NCI-H2107 (cell line): ENCODE measurements around the gene GSE1.

Experiments
- DNase-seq: peaks from one replicate; lab custom pipeline; 2025; lab: John Stamatoyannopoulos, UW

Gene GSE1

DNA sequence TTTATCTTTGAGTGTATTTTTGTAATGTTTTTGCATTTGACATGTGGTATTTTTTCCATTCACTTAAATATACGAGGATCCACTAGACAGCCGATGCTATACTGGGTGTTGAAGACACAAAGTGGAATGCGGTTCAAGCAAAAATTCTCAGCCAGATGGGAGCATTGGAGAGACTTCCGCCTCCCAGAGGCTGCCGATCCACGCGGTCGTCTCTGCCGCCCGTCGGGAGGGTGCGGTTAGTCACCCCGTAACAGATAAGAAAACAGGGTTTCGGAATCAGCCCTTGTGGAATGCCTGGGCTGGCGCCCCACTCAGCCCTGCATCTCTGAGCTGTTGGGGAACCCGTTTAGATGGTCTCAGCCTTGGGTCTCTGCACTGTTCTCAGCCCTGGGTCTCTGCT is 7.3 kb downstream of the GSE1 start:
- DNase-seq = no peak

DNA sequence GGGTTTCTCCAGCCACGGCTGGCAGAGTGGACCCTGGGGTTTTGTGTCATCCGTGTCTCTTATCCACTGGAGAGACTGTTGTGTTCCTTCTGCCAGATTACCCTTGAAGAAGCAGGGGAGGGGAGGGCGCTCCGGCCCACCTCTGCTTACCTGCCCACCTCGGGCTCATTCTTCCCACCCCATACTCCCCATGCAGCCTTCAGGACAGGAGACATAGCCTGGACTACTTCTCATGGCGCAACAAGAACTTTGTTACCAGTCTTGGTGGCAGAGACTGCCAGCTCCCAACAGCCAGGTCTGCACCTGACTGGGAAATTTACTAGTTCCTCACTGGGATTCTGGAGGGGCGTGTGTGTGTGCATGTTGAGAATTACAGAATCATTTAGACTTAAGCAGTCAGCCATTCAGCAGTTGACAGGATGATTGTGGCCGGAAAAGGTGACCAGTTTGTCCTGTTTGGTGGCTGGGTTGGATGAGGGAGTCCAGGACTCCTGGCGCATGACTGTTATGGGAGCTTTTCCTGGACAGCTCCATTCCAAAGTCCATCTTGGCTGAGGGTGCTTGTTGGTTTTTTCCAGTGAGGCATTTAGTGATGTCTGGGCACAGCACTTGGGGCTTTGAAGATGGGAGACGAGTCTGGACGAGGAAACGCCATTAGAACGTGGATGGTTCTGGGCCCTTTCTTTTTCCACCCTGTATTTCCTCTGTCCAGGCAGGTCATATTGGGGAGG is 8.7 kb downstream of the GSE1 start:
- DNase-seq = no peak

DNA sequence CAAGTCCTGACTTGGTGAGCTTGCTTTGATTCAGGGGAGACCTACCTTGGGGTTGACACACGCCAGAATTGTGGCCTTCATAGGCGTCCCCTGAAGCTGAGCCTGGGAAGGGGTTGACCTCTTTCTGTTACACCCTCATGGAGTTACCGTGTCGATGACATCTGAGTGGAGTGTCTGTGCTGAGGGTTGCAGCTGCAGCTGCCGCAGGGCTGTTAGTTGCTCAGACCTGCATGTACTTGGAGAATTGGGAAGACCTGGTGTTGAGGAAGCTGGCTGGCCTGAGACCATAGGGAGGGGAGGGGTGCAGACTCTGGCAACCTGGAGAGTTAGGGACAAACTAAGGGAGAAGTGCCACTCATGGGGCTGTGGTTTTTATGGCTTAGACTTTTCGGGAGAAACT is 9.6 kb downstream of the GSE1 start:
- DNase-seq = no peak

DNA sequence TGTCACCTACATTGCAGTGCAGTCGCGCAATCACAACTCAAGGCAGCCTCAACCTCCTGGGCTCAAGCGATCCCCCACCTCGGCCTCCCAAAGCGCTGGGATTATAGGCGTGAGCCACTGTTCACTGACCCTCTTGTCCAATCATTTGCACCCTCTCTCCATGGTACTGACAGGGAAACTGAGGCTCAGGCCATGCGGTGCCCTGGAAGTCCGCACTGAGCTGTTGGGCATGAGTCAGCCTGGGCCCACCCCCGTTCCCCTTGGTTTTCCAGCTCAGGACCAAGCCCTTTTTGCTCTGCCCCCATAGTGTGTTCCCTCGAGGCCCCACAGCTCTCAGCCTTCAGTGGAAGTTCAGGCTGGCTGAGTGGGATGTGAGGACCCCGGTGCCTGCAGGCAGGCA is 10.1 kb downstream of the GSE1 start:
- no peak for DNase-seq

DNA sequence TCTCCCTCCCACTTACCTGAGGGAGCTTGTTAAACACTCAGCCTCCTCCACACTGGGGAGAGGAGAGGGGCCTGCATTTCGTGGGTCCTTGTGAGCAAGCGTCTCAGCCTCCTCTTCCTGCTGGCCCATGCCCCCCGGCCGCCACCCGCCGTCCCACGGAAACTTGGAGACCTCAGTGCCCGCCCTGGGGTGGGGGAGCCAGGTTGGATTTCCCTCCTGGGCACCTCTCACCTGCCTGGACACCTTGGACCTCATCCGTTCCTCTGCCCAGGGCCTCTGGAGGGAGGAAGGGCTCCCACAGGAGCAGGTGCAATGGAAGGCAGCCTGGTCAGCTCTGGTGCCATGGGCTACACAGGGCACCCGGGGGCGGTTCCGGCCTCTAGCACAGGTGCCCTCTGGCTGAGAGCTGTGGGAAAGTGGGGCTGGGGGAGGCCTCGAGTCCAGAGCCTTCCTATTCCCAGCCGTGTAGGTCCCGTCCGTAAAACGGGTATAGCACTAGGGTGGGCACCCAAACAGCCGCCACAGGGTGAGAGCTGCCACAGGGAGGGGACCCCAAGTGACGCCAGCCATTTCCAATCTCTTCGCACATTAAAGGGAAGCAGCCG is 11.0 kb downstream of the GSE1 start:
- no peak for DNase-seq

DNA sequence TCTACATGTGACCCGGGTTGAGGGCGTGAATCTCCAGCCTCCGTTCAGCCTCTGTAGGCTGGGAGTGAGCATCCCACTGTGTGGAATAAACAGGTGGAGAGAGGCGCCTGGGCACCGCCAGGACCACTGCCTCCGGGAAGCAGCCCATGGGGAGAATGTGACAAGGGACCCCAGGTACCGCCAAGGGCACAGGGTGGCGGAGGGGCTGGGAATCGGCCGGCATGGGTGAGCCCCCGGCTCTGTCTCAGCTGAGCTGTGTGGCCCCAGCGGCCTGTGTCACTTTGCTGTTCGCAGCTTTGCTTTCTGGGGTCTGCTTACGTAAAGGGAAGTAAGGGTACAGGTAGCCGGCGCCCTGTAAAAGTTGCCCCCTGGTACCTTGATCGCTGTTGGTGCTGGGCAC is 11.5 kb downstream of the GSE1 start:
- no peak for DNase-seq

DNA sequence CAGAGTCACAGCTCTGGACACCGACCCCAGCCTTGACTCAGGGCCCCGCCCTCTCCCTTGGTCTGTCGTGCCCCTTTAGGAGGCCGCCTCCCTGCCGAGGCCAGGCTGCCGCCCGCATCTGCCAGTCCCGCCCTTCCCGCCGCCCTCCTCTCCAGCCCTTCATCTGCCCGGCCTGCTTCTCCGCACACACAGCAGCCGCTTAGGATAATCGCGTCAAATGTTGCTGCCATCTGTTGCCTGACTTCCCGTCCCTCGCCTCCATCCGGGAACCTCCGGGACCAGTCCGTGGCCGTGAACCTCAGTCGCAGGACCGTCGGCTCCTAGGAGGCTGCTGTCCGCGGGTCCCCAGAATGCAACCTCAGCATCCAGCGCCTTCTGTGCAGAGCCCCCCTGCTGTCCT is 11.9 kb downstream of the GSE1 start:
- no peak for DNase-seq

DNA sequence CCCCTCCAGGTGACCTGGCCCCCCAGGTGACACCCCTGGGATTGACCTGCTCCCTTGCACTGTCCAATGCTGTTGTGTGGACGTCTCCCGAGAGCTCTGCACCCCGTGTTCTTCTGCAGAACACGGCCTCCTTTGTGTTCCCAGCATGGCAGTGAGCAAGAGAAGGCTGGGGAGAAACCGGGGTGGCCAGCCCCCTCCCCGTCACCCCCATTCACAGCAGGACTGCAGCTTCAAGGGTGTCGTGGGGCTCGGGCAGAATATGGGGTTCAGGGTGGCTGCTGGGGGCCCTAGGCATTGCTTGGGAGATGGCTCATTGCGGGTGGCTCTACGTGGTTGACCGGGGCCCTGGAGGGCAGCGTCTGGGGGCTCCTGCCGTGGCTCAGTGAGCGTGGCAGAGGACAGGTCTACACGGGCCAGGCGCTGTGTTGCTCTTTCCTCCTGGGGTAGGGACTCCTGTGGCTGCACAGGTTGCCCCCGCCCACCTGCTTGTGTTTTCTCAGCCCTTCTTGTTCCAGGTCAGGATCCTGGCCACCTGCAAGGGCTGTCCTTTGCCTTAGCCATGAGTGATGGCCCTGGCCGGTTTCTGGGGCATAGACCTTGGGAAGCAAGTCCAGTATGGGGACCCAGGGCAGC is 12.5 kb downstream of the GSE1 start:
- DNase-seq = no peak

DNA sequence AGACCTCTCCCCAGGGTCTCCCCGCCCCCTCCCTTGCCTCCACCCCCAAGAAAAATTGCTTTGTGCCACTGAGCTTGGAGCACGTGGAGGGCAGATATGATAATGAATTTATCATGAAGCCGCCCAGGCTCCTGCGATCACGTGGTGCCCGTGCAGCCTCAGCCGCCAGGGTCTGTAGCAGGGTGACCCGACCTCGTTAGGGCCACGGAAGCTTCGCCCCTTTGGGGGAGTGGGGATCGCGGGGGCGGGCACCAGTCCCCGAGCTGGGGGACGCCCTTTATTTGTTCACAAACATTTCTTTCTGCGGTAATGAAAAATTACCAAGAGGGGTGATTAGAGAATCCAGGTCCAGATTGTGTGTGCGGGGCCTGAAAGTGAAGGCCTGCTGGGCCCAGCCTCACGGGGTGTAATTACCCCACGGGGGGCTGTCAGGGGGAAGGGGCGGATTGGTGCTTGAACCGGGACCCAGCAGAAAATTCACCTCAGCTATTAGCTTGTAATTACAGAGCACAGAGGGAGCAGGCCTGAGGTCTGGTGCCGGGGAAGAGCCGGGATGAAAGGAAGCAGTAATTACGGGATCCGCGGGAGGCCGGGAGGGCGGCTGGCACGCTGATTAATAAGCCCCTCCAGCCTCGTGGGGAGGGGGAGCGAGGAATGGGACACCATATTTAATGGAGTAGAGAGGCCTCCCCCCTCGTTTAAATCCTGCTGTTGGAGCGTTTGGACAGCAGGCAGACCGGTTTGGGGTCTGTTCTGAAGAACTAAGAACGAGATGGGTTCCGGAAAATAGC is 13.3 kb downstream of the GSE1 start:
- no peak for DNase-seq

DNA sequence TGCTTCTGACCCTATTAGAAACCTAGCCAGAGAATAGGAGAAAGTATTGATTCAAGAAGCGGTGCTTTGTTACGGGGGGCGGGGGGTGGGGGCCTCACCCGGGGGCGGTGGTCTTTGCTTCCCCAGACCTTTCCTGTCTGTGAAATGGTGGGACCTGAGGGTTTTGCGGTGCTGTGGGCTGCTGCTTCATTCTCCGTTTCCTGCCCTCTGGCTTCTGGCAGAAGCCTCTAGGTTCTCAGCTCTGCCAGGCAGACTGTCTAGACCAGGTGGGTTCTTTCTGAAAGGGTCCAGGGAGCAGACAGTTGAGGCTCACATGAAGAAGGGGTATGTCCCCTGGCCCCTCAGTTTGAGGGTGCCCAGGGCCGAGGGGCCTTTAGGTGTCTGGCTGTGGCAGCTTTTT is 14.0 kb downstream of the GSE1 start:
- no peak for DNase-seq

DNA sequence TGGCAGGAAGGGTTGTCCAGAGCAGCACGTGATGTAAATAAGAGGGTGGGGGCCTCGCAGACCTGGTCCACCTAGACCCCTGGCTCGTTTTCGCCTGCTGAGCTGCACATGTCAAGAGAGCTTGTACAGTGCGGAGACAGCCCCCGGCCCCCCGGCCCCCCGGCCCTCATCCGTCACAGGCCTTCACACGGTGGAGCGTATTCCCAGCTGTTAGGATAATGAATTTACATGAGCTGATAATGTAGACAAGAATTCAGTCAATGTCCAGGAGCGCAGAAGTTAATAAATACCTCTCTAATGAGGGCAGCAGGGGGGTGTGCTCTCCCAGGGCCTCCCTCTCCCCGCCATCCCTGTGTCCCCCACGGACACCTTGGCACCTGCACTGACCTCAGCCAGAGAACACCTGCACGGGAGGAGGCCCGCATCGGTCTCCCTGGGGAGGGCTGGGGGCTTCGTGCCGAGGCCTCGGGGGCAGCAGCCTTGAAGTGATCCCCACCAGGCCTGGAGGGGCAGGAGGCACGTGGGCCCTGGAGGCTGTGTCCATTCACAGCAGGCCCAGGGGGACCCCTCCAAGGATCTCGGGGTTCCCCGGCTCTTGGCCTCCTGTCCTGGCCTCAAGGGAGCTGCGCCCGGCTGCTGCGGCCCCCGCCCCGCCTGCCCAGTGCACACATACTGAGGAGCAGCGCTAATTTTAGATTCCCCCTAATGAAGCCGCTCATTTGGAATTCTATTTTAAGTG is 14.6 kb downstream of the GSE1 start:
- DNase-seq = no peak

DNA sequence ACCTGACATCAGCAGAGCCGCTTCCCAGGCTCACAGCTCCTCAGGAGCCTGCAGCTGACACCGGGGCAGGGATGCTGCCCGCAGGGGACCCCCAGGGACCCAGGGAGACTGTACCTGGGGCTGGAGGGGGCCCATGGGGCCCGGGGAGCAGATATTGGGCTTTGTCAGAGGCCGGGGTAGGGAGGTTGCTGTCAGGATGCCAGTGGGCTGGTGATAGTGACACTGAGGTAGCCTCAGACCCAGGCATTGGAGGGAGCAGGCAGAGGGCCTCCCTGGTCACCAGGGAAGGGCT is 15.1 kb downstream of the GSE1 start:
- DNase-seq = no peak

DNA sequence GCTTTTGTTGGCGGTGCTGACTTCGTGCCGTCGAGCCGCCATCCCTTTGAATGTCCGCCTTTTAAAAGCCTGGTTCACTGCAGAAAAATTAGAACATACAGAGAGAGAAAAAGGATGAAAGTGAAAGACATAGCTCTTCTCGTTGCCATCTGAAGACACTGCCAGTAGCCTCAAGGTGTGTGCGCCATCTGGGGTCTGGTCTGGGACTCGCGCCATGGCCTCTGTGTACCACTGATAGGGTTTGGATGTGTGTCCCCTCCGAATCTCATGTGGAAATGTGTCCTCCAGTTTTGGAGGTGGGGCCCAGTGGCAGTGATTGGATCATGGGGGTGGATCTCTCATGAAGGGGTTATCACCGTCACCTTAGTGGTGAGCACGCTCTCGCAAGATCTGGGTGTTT is 15.5 kb downstream of the GSE1 start:
- DNase-seq = no peak

DNA sequence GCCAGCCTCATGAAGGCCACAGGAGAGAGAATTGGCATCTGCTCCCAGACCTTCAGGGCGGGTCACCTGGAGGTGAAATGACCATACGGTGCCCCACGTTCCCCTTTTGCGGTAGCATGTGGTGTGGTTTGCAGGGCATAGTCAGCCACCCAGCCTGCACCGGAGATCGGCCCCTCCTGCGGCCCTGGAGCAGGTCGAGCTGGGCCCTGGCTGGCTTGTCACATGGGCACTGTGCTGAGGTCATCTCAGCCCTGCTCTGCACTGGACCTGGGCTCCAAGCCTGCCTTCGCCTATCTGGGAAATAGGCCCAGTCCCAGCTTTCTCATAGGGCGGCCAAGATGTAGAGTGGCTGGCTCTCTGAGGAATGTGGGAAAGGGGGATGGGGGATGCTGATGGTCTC is 16.2 kb downstream of the GSE1 start:
- DNase-seq = no peak

DNA sequence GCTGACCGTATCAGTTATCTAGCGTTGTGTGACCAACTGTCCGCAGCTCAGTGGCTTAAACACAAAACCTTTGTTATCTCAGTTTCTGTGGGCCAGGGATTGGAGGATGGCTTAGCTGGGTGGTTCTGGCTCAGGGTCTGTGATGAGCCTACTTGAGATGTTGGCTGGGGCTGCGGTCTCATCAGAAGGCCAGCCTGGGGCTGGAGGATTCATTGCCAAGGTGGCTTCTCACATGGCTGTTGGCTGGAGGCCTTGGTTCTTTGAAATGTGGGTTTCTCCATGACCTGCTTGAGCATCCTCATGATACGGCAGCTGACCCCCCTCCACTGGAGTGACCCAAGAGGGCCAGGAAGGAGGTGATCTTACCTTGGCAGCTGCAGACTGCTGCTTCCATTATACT is 16.7 kb downstream of the GSE1 start:
- no peak for DNase-seq

DNA sequence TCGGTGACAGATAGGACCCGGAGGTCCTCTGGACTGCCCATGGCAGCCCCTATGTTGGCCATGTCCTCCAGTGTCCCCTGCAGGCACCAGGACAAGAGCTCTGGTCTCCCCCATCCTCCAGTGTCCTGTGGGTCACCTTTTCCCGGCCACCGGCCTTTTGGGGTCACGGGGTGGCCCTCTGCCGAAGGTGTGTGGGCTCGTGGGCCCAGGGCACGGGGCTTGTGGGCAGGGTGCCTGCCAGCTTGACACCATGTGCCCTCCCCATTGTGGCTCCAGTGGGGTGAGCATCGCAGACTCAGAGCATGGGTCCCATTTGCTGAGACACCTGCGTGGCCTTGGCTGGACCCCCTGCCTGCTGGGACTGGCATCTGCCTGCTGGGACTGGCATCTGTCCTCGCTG is 18.1 kb downstream of the GSE1 start:
- no peak for DNase-seq

DNA sequence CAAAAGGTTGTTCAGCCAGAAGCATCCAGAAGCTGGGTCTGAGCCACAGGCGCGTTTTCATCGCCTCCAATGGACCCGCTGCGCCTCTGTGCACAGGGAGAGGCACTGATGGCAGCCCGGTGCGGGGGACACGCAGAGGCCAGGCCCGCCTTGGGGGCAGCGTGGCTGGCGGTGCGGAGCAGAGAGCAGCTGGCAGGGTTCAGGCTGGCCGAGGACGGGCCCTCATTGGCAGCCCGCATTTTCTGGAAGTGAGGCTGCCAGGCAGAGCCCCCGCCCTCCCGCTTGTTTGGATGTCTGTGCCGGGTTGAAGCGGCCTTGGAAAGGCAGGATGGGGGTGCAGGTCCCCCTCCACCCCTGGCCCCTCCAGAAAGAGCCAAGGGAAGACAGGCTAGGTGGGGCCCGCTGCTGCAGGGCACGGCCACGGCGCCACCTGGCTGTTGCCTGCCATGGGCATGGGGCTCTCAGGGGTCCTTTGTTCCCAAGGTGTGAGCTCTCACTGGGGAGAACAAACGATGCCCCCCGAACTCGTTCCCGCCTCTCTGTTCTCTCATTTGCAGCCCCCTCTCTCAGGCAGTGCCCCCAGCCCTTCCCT is 18.8 kb downstream of the GSE1 start:
- no peak for DNase-seq

DNA sequence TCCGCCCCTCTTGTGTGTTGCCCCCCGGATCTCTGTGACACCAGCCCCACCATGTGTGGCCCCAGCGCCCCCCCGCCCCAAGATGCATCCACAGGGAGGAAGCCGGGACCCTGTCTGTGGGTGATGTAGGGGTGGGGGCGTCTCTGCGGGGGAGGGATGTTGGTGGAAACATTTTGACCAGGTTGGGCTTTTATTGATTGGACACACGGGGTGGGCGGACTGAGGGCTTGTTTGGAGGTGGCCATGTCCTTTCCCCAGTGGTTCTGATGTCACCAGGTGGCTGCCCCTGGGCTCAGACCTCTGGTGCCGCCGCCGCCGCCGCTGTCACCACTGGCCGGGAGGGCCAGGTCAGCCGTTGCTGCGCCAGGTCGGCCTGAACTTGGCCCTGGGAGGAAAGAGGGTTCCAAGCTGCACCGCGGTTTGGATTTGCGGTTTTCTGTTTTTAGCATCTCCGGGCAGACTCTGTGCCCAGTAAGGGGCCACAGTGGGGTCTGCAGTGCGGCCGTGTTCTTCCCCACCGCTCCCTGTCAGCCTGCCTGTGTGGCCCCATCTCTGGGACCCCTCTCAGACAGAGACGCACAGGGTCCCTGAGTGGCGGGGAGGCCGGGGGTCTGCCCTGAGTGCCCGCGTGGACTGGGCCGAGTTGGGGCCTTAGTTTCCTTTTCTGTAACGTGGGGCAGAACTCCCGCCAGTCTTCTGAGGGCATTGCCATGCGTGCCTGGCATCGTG is 19.8 kb downstream of the GSE1 start:
- DNase-seq = no peak

DNA sequence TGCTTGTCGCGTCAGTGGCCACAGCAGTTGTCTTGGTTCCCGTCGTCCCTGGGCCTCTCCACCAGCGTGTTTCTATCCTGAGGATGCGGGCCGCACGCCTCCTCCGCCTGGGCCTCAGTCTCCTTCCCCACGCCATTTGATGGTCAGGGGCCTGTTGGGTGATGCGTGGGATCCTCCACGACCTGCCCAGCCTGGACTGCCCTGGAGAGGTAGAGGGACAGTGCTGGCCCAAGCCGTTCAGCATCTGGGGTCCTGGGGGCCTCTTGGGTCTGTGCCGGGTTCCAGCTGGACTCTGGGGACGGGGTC is 20.3 kb downstream of the GSE1 start:
- DNase-seq = no peak

DNA sequence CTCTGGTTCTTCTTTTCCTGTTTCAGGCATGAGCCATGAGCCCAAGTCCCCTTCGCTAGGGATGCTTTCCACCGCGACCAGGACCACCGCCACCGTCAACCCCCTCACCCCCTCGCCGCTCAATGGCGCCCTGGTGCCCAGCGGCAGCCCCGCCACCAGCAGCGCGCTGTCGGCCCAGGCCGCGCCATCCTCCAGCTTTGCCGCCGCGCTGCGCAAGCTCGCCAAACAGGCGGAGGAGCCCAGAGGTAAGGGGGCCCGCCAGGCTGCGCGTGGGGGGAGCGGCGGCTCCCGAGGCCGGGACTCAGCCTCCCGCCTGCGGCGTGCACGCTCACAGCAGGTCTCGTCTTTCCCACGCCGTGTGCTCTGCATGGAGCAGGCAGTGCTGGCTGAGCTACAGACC is 20.8 kb downstream of the GSE1 start:
- DNase-seq = no peak

DNA sequence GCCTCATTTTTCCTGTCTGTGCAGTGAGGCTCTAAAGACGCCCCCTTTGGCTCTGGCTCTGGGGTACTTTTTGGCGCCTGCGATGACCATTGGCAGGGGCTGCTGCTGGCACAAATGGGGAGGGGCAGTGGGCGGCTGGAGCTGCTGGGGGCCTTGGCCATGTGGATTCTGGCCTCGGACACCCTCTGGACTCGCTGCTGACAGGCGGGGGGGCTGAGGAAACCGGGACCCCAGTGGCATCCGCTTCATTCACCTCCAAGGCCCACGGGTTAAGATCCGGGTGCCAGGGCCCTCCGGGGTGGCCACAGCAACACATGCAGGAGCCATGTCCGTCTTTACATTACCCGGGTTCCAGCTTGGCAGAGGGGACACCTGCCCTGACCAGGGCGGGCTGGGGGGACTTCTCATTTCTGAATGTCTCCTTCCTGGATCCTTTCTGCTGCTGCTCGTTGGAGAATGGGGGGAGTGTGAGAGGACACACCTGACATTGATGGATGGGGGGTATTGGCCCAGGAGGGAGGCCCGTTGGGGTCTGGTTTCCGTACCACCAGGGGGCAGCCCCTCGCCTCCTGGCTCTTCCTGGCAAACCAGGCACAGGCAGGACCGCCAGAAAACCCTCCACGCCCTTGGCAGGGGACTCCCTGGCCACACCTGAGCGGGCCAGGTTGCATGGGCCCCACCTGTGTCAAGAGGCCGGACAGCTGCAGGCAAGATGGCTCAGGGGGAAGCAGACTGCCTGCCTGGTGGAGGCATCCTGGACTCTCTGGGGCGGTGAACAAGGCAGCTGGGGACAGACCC is 21.8 kb downstream of the GSE1 start:
- no peak for DNase-seq
